SK-N-SH treated with all-trans-retinoic acid at 6 μM for 48 hours (cell line): ENCODE data around the gene PLEKHH1.

Source experiments
- ATAC-seq: fragments of 200-7000 bp; cut with Tn5 transposase; 3 replicates; pipeline ENCODE4 v1.9.1; 2020; ENCODE audit warnings: mild to moderate bottlenecking, moderate library complexity
- ARNTL ChIP-seq: fragments of 450-650 bp; formaldehyde crosslinking; IDR thresholded peaks from 2 replicates; pipeline ENCODE4 v1.5.0; 2020; ENCODE audit warnings: low read depth, mild to moderate bottlenecking, moderate library complexity, borderline replicate concordance
- CREB5 ChIP-seq: fragments of 250-450 bp; sonication (Bioruptor Pico); IDR thresholded peaks from 2 replicates; pipeline ENCODE4 v1.5.1; 2020; ENCODE audit warnings: low read depth, mild to moderate bottlenecking, moderate library complexity
- CSRNP3 ChIP-seq: fragments of 250-450 bp; sonication (Bioruptor Pico); IDR thresholded peaks from 2 replicates; pipeline ENCODE4 v1.5.1; 2021; ENCODE audit warnings: mild to moderate bottlenecking, moderate library complexity
- ESRRG ChIP-seq: fragments of 250-450 bp; sonication (Bioruptor Pico); IDR thresholded peaks from 2 replicates; pipeline ENCODE4 v1.6.1; 2021; ENCODE audit warnings: mild to moderate bottlenecking
- GLIS3 ChIP-seq: fragments of 250-450 bp; sonication (Bioruptor Pico); IDR thresholded peaks from 2 replicates; pipeline ENCODE4 v1.5.0; 2020; ENCODE audit warnings: mild to moderate bottlenecking, moderate library complexity
- ISL1 ChIP-seq: fragments of 250-450 bp; sonication (Bioruptor Pico); IDR thresholded peaks from 2 replicates; pipeline ENCODE4 v2.1.2; 2022; ENCODE audit warnings: mild to moderate bottlenecking, moderate library complexity
- OSR1 ChIP-seq: fragments of 250-450 bp; sonication (Bioruptor Pico); IDR thresholded peaks from 2 replicates; pipeline ENCODE4 v1.8.0; 2022; ENCODE audit warnings: moderate library complexity, mild to moderate bottlenecking, inconsistent platforms
- PATZ1 ChIP-seq: fragments of 250-450 bp; sonication (Bioruptor Pico); IDR thresholded peaks from 2 replicates; pipeline ENCODE4 v1.8.0; 2020; ENCODE audit warnings: mild to moderate bottlenecking, moderate library complexity, borderline replicate concordance
- POU6F1 ChIP-seq: fragments of 250-450 bp; sonication (Bioruptor Pico); IDR thresholded peaks from 2 replicates; pipeline ENCODE4 v1.8.0; 2021; ENCODE audit warnings: low read depth, mild to moderate bottlenecking, moderate library complexity, borderline replicate concordance
- PPARA ChIP-seq: fragments of 250-450 bp; sonication (Bioruptor Pico); IDR thresholded peaks from 2 replicates; pipeline ENCODE4 v1.5.0; 2020; ENCODE audit warnings: mild to moderate bottlenecking, borderline replicate concordance
- RARB ChIP-seq: fragments of 250-450 bp; sonication (Bioruptor Pico); IDR thresholded peaks from 2 replicates; pipeline ENCODE4 v1.8.0; 2021; ENCODE audit warnings: mild to moderate bottlenecking, moderate library complexity
- SNAI2 ChIP-seq: fragments of 250-450 bp; sonication (Bioruptor Pico); IDR thresholded peaks from 2 replicates; pipeline ENCODE4 v1.5.0; 2020; ENCODE audit warnings: mild to moderate bottlenecking, moderate library complexity
- TCF4 ChIP-seq: fragments of 250-450 bp; sonication (Bioruptor Pico); IDR thresholded peaks from 2 replicates; pipeline ENCODE4 v1.8.0; 2021; ENCODE audit warnings: mild to moderate bottlenecking, moderate library complexity, borderline replicate concordance
- TOX ChIP-seq: fragments of 250-450 bp; sonication (Bioruptor Pico); IDR thresholded peaks from 2 replicates; pipeline ENCODE4 v1.8.0; 2021; ENCODE audit warnings: mild to moderate bottlenecking, moderate library complexity, borderline replicate concordance
- TSHZ2 ChIP-seq: fragments of 250-450 bp; sonication (Bioruptor Pico); IDR thresholded peaks from 2 replicates; pipeline ENCODE4 v1.5.0; 2020; ENCODE audit warnings: mild to moderate bottlenecking, moderate library complexity
- ZC3H10 ChIP-seq: fragments of 250-450 bp; sonication (Bioruptor Pico); IDR thresholded peaks from 2 replicates; pipeline ENCODE4 v1.5.1; 2021; ENCODE audit warnings: mild to moderate bottlenecking, moderate library complexity
- ZFP3 ChIP-seq: fragments of 250-450 bp; sonication (Bioruptor Pico); IDR thresholded peaks from 2 replicates; pipeline ENCODE4 v1.5.0; 2020; ENCODE audit warnings: mild to moderate bottlenecking, moderate library complexity
- ZFP30 ChIP-seq: fragments of 450-650 bp; formaldehyde crosslinking; IDR thresholded peaks from 2 replicates; pipeline ENCODE4 v1.5.0; 2022; ENCODE audit warnings: mild to moderate bottlenecking, moderate library complexity
- ZNF70 ChIP-seq: fragments of 450-650 bp; formaldehyde crosslinking; IDR thresholded peaks from 2 replicates; pipeline ENCODE4 v1.5.0; 2020; ENCODE audit warnings: mild to moderate bottlenecking, moderate library complexity
- ZNF8 ChIP-seq: fragments of 450-650 bp; formaldehyde crosslinking; IDR thresholded peaks from 2 replicates; pipeline ENCODE4 v1.5.0; 2020; ENCODE audit warnings: mild to moderate bottlenecking, moderate library complexity

The PLEKHH1 gene

GRCh38 chr14:67500981-67501380 lies 32.1 kb upstream of the PLEKHH1 start:
- TF ChIP-seq OSR1 (CRISPR knock-in tag) (no peak), ZC3H10 (CRISPR knock-in tag) (no peak), SNAI2 (no peak), TCF4 (CRISPR knock-in tag) (no peak), POU6F1 (CRISPR knock-in tag) (no peak), CSRNP3 (CRISPR knock-in tag) (no peak), ZNF70 (CRISPR knock-in tag) (no peak), ESRRG (CRISPR knock-in tag) (no peak), GLIS3 (CRISPR knock-in tag) (no peak), ZFP30 (CRISPR knock-in tag) (no peak), RARB (no peak), ARNTL (no peak)
- TF ChIP-seq, all 23 proteins: peak for 0
- no peak for ATAC-seq

GRCh38 chr14:67501670-67502069 lies 31.4 kb upstream of the PLEKHH1 start:
- TF ChIP-seq ZC3H10 (CRISPR knock-in tag) = no peak
- no peak for TF ChIP-seq PATZ1
- TF ChIP-seq TSHZ2 (CRISPR knock-in tag) = no peak
- TF ChIP-seq SNAI2 = no peak
- no peak for TF ChIP-seq ZFP3 (CRISPR knock-in tag)
- no peak for TF ChIP-seq CSRNP3 (CRISPR knock-in tag)
- no peak for TF ChIP-seq ISL1
- TF ChIP-seq OSR1 (CRISPR knock-in tag) = no peak
- no peak for TF ChIP-seq ARNTL
- TF ChIP-seq ZNF8 (CRISPR knock-in tag) = no peak
- no peak for TF ChIP-seq POU6F1 (CRISPR knock-in tag)
- TF ChIP-seq CREB5 = no peak
- TF ChIP-seq GLIS3 (CRISPR knock-in tag) = no peak
- no peak for TF ChIP-seq PPARA (CRISPR knock-in tag)
- no peak for TF ChIP-seq RARB
- TF ChIP-seq TCF4 (CRISPR knock-in tag) = no peak
- TF ChIP-seq TOX (CRISPR knock-in tag) = no peak
- TF ChIP-seq, all 23 proteins: peak for 0
- no peak for ATAC-seq
